T-helper 2 cell treated with Interferon-gamma antibody and Interleukin-4, amounts not matched to agents 5 μg/mL and 100 μg/mL, for 36 hours (primary cell): Measurements from ENCODE around the gene E2F1.

Experiments
- DNase-seq: peaks from one replicate; pipeline ENCODE4 v3.0.0; 2021; ENCODE audit warnings: low spot score
- H3K27ac Mint-ChIP-seq: one replicate; pipeline ENCODE4 v1.8.0; 2021; ENCODE audit warnings: mild to moderate bottlenecking, mixed read lengths
- H3K27me3 Mint-ChIP-seq: one replicate; pipeline ENCODE4 v1.8.0; 2021; ENCODE audit warnings: low read depth, mixed read lengths
- H3K36me3 Mint-ChIP-seq: one replicate; pipeline ENCODE4 v1.8.0; 2021; ENCODE audit warnings: low read depth, mixed read lengths
- H3K4me1 Mint-ChIP-seq: one replicate; pipeline ENCODE4 v1.8.0; 2021; ENCODE audit warnings: low read depth, mixed read lengths
- H3K4me3 Mint-ChIP-seq: one replicate; pipeline ENCODE4 v1.8.0; 2022; ENCODE audit warnings: mild to moderate bottlenecking, moderate library complexity, mixed read lengths
- H3K9me3 Mint-ChIP-seq: one replicate; pipeline ENCODE4 v1.8.0; 2021; ENCODE audit warnings: mixed read lengths

The E2F1 gene

DNA sequence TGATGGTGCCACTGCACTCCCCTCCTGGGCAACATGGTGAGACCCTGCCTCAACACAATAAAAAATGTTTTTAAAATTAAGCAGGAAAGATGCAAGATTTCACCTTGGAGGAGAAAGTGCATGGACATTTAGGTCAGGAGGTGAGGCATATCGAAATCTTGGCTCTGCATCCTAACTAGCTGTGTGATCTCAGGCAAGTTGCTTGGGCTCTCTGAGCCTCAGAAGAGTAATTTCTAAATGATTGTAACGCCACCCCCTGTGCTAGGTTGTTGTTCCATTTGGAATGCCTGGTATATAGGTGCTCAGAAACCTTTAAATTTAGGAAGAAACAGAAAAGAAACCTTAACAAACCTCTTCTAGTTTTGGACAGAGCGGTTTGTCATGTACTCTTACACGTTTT lies 60.0 kb downstream of the E2F1 start:
- peaks cover 55% of the 10 kb centered on the region for H3K36me3 Mint-ChIP-seq

More for the DNA sequence above, 60.0 kb downstream of the E2F1 start:
- Mint-ChIP-seq H3K4me3 (no peak overlapping the region), H3K4me1 (peaks cover 4% of the 10 kb centered on the region), H3K27ac (no peak overlapping the region), H3K27me3 (no peaks in the 10 kb centered on the region), H3K9me3 (no peaks in the 10 kb centered on the region)
- DNase-seq = no peak
